Measurements from ENCODE around the gene STARD7. TPM values are rescaled to one million over a fixed set of nuclear protein-coding genes. Genes with fewer than 3 reads are reported as not detected.
A peak's percentile ranks its signal among the peaks of the same experiment; 100 is the strongest.

Gene STARD7
- total and polyA plus RNA-seq, 4 donors: 42.9 to 120 (median 59.7) TPM

GRCh38 chr2:96143848-96144480 is 64.7 kb downstream of the STARD7 start (continued):
- TF ChIP-seq NR2F2 (IDR thresholded peaks at IDR 0.05) (no peak), FOXA2 (IDR thresholded peaks at IDR 0.05) (no peak), CTCF (IDR thresholded peaks at IDR 0.05; ENCODE audit: low read depth, low read length, missing input control) (no peak), RXRA (IDR thresholded peaks at IDR 0.05) (no peak), EGR1 (IDR thresholded peaks at IDR 0.05; ENCODE audit: low read depth in 2 of 2) (no peak), FOXA1 (IDR thresholded peaks at IDR 0.05) (no peak)

GRCh38 chr2:96143231-96143847 is 65.3 kb downstream of the STARD7 start:
- WGBS: 89% methylated on average over 10 of the region's 10 CpGs
- Histone ChIP-seq H3K4me1 (ENCODE audit: control insufficient read depth in 4 of 4, insufficient read depth in 4 of 4, low read length in 3 of 4) (peaks cover 0 to 8% (median 5%) of the 10 kb centered on the region in 4 donors), H3K36me3 (ENCODE audit: control insufficient read depth in 4 of 4, insufficient read depth in 3 of 4, low read depth in 1 of 4, low read length in 3 of 4) (no peaks in the 10 kb centered on the region), H3K27ac (ENCODE audit: low read depth in 1 of 2, low read length in 2 of 2) (no peak overlapping the region), H3K4me3 (ENCODE audit: low read depth in 1 of 3, low read length in 3 of 3) (peak overlapping the region in 1 of 3 donors; percentile 1), H3K27me3 (ENCODE audit: control insufficient read depth in 4 of 4, insufficient read depth in 4 of 4, low read length in 3 of 4) (no peaks in the 10 kb centered on the region), H3K9me3 (ENCODE audit: control insufficient read depth in 4 of 4, low read length in 3 of 4) (no peaks in the 10 kb centered on the region), H3K9ac (ENCODE audit: low read depth in 1 of 2, low read length in 2 of 2) (no peak overlapping the region)
- TF ChIP-seq JUND (IDR thresholded peaks at IDR 0.05): no peak
- TF ChIP-seq MAX (IDR thresholded peaks at IDR 0.05): no peak
- TF ChIP-seq REST (IDR thresholded peaks at IDR 0.05): no peak
- no peak for TF ChIP-seq YY1 (IDR thresholded peaks at IDR 0.05)
- no peak for TF ChIP-seq HNF4A (conservative IDR thresholded peaks at IDR 0.05)
- no peak for TF ChIP-seq TAF1 (conservative IDR thresholded peaks at IDR 0.05)
- no peak for TF ChIP-seq RAD21 (IDR thresholded peaks at IDR 0.05)
- TF ChIP-seq SP1 (IDR thresholded peaks at IDR 0.05): no peak
- no peak for TF ChIP-seq HNF4G (IDR thresholded peaks at IDR 0.05)
- TF ChIP-seq EGR1 (IDR thresholded peaks at IDR 0.05; ENCODE audit: low read depth in 2 of 2): no peak
- TF ChIP-seq NR2F2 (IDR thresholded peaks at IDR 0.05): no peak
- no peak for TF ChIP-seq FOXA2 (IDR thresholded peaks at IDR 0.05)
- TF ChIP-seq GABPA (IDR thresholded peaks at IDR 0.05 in 1 of 2, conservative IDR thresholded peaks at IDR 0.05 in 1 of 2): no peak
- DNase-seq (ENCODE audit: low spot score): no peak

All from liver (tissue), 9 donors.